Hematopoietic multipotent progenitor cell treated with erythropoietin and hydrocortisone succinate and interleukin-3 and kit ligand, for 4 days (in vitro differentiated cells): Measurements from ENCODE around the gene CFHR1.
"Not testable (repeated sequence)": the region's sequence is repeated elsewhere in the genome, so short reads cannot be mapped to it uniquely, and the experiment has no call there.

ENCODE experiments used
- DNase-seq: peaks from one replicate; pipeline ENCODE4 v3.0.0-alpha.2; 2015

The CFHR1 gene

GRCh38 chr1:196819531-196819930, at the start of gene CFHR1:
Gene CFHR1, plus strand, starts transcription at chr1:196819731. Its CDS starts 114 bp downstream, at chr1:196819845.
- DNase-seq = not testable (repeated sequence)

- not testable (repeated sequence) for DNase-seq
These were observed 49.7 kb upstream of the CFHR1 start for GRCh38 chr1:196769823-196770222.

GRCh38 chr1:196773713-196774112, 45.8 kb upstream of the CFHR1 start:
- no peak for DNase-seq

GRCh38 chr1:196774175-196774574, 45.4 kb upstream of the CFHR1 start:
- no peak for DNase-seq

GRCh38 chr1:196774603-196775002, 44.9 kb upstream of the CFHR1 start, which contains the start of gene CFHR3:
Gene CFHR3, plus strand, starts transcription at chr1:196774840. Its CDS starts 47 bp downstream, at chr1:196774887.
- DNase-seq = no peak

GRCh38 chr1:196777603-196778002, 41.9 kb upstream of the CFHR1 start:
- no peak for DNase-seq

GRCh38 chr1:196779093-196779492, 40.4 kb upstream of the CFHR1 start:
- peak; percentile 8 for DNase-seq

GRCh38 chr1:196791252-196791651, 28.3 kb upstream of the CFHR1 start:
- DNase-seq = not testable (repeated sequence)

- not testable (repeated sequence) for DNase-seq
These were observed 25.4 kb upstream of the CFHR1 start for GRCh38 chr1:196794103-196794502.

- DNase-seq = no peak
These were observed 21.6 kb upstream of the CFHR1 start for GRCh38 chr1:196797891-196798290.

DNA sequence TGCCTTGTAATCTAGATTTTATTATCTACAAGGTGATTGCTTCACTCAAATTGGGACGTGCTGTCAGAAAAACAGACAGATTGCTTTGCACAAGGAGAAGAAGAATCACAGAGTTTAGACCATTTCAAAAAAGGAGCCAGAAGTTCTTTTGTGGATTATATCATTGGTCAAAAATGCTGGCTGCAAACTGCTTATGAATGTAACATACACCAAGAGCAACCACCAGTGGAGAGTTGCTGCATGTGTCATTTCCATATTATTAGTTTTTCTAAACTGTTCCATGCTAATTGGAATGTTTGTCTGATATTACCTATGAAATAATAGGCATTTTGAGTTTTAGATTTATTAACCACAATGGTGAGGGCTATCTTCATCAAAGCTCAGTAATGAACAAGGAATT, 17.6 kb upstream of the CFHR1 start:
- DNase-seq = not testable (repeated sequence)

- no peak for DNase-seq
These were observed 10.8 kb upstream of the CFHR1 start for GRCh38 chr1:196808529-196809235.

DNA sequence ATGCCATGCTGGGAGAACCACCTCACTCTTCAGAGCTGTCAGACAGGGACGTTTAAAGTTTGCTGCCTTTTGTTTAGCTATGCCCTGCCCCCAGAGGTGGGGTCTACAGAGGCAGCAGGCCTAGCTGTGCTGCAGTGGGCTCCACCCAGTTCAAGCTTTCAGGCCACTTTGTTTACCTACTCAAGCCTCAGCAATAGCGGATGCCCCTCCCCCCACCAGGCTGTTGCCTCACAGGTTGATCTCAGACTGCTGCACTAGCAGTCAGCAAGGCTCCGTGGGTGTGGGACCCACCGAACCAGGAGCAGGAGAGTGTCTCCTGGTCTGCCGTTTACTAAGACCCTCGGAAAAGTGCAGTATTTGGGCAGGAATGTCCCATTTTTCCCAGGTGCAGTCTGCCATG, 2.1 kb upstream of the CFHR1 start:
- DNase-seq = not testable (repeated sequence)

GRCh38 chr1:196827860-196828259, 8.3 kb downstream of the CFHR1 start:
- DNase-seq = peak; percentile 43

- DNase-seq = not testable (repeated sequence)
These were observed 30.3 kb downstream of the CFHR1 start for GRCh38 chr1:196849613-196850492.

GRCh38 chr1:196856053-196856452, 36.5 kb downstream of the CFHR1 start:
- no peak for DNase-seq

GRCh38 chr1:196857188-196857587, 37.7 kb downstream of the CFHR1 start:
- DNase-seq = no peak

- DNase-seq = no peak
These were observed 39.3 kb downstream of the CFHR1 start for GRCh38 chr1:196858811-196859210.

DNA sequence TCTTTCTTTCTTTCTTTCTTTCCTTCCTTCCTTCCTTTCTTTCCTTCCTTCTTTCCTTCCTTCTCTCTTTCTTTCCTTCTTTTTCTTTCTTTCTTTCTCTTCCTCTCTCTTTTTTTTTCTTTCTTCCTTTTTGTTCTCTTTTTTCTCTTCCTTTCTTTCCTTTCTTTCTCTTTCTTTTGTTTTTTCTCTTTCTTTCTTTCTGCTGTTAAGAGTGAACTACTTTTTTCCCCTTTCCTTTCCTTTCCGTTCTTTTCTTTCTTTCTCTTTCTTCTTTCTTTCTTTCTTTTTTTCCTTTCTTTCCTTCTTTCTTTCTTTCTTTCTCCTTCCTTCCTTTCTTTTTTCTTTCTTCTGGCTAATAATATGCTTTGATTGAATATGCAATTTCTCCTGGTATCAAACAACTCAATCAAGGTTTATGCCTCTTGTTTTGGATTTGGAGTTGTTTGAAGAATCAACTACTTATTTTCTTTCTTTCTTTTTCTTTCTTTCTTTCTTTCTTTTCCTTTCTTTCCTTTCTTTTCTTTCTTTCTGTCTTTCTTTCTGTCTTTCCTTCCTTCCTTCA, 40.9 kb downstream of the CFHR1 start:
- DNase-seq = no peak

DNA sequence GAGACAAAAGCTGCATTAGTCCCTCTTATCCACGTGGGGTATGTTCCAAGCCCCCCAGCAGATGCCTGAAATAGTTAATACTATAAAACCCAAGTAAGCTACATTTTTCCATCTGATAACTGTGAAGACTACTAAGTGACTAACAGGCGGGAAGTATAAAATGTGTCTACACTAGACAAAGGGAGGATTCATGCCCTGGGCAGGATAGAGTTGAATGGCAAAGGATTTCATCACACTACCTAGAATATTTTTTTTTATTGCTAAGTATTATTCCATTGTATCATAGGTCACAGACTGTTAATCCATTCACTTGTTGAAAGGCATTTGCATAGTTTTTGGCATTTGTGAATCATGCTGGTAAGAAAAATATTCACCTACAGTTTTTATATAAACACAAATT, 41.9 kb downstream of the CFHR1 start:
- no peak for DNase-seq

GRCh38 chr1:196866974-196867373, 47.4 kb downstream of the CFHR1 start:
- DNase-seq = no peak

DNA sequence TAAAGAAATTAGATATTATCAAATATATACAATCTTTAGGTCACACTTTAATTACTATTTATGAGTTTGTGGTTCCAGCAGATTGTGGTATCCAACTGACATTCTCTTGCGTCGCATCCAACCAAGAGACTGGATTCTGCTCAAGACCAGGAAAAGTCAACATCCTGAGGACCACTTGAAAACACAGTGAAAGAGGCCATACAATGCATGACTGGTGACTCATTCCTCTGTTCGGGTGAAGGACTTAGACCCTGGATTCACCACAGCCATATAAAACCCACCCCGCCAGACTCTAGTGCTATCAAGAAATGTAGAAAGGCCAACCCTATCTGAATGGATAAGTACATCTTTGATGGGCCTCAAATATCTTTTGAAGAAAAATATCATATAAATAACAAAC, 53.9 kb downstream of the CFHR1 start:
- DNase-seq = no peak

DNA sequence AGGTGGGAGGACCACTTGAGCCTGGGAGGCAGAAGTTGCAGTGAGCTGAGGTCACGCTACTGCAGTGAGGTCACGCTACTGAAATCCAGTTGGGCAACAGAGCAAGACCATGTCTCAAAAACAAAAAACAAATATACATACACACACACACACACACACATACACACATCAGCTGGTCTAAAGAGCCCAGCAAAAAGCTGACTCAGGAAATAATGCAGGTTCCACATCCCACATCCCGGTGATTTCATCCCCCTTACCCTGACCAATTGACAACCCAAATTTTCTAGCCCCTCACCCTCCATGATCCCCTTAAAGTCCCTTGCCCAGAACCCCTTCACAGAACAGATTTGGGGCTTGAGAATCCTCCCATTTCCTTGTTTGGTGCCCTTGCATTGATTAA, 56.4 kb downstream of the CFHR1 start:
- no peak for DNase-seq

DNA sequence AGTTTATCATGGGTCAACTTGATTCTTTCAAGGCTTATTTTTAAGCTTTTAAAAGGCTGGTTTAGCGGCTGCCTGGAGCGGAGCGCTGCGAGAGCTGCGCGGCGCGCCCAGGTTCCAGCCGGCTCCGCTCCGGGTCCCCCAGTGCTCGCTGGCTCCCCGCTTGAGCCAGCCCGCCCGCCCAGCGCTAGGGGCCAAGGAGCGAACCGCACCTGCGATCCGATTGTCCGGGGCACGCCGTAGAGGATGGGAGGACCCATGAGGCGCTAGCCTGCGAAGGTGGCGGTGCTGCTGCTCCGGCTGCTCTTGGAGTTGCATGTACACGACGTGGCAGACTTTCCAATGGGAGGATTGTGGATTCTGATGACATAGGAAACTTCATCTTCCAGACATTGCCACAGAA, 58.4 kb downstream of the CFHR1 start:
- no peak for DNase-seq
